ENCODE measurements around the gene PTTG1IP2.
"Not testable (repeated sequence)": the region's sequence is repeated elsewhere in the genome, so short reads cannot be mapped to it uniquely, and the experiment has no call there.

PTTG1IP2 gene

DNA sequence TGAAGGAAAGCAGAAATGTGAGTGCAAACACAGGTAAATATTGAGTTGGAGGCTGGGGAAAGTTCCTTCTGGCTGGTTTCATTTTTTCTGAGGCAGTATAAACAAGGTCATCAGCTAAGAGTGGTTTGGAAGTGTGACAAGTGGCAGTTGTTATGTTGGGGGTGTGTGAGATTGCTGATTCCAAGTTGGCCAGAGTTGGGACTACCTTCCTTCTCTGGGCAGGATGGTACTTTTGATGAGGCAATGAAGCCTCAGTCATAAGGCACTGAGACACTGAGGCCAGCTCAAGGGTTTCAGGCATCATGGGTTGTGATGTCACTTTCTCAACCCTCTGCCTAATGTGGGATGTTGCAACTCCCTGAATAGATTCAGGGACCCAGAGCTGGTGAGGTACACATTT, 8.2 kb upstream of the PTTG1IP2 start:
- H3K27me3 Mint-ChIP-seq = peaks cover 2% of the 10 kb centered on the region
- DNase-seq (no peak), ATAC-seq (peak; percentile 20)
- no peak overlapping the region for H3K27ac Mint-ChIP-seq
- H3K9me3 Mint-ChIP-seq = peaks cover 18% of the 10 kb centered on the region
- no peak overlapping the region for H3K4me3 Mint-ChIP-seq
- H3K4me1 Mint-ChIP-seq = peaks cover 9% of the 10 kb centered on the region
- peaks cover 11% of the 10 kb centered on the region for H3K36me3 Mint-ChIP-seq (ENCODE audit: low read depth)

DNA sequence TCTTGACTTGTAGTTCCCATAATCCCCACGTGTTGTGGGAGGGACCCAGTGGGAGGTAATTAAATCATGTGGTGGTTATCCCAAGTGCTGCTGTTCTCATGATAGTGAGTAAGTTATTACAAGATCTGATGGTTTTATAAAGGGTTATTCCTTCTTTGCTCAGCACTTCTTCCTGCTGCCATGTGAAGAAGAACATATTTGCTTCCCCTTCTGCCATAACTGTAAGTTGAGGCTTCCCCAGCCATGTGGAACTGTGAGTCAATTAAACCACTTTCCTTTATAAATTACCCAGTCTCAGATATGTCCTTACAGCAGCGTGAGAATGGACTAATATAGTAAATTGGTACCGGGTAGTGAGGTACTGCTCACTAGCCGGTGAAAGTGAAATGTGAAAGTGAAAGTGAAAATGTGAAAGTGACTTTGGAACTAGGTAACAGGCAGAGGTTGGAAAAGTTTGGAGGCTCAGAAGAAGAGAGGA, 6.2 kb upstream of the PTTG1IP2 start:
- H3K36me3 Mint-ChIP-seq (ENCODE audit: low read depth) = peaks cover 11% of the 10 kb centered on the region
- ATAC-seq, DNase-seq, H3K4me1 Mint-ChIP-seq, H3K27me3 Mint-ChIP-seq: not testable (repeated sequence)
- peak overlapping the region; percentile 44 for H3K4me3 Mint-ChIP-seq
- peaks cover 18% of the 10 kb centered on the region for H3K9me3 Mint-ChIP-seq
- peak overlapping the region; percentile 3 for H3K27ac Mint-ChIP-seq

DNA sequence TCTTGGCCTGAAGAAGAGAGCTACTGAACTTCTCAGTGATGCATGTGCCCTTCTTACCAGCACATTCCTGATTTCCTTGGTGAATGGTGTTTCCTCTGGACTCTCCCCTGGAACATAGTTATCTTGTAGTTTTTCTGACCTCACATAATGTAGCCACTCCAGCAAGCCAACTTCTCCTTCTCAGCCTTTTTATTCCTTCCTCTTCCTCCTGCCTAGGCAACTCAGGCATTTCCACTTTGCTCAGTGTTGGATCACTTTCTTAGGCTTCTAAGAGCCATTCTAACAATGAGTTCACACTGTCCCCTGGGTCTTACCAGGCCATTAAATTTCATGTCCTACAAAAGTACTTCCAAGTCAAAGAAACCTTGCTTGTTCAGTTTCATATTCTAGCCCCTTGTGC, 3.6 kb upstream of the PTTG1IP2 start:
- ATAC-seq (no peak), DNase-seq (no peak)
- Mint-ChIP-seq H3K9me3 (peaks cover 18% of the 10 kb centered on the region), H3K4me1 (peaks cover 9% of the 10 kb centered on the region), H3K27me3 (peaks cover 3% of the 10 kb centered on the region), H3K4me3 (no peak overlapping the region), H3K36me3 (ENCODE audit: low read depth) (peaks cover 11% of the 10 kb centered on the region), H3K27ac (no peak overlapping the region)

DNA sequence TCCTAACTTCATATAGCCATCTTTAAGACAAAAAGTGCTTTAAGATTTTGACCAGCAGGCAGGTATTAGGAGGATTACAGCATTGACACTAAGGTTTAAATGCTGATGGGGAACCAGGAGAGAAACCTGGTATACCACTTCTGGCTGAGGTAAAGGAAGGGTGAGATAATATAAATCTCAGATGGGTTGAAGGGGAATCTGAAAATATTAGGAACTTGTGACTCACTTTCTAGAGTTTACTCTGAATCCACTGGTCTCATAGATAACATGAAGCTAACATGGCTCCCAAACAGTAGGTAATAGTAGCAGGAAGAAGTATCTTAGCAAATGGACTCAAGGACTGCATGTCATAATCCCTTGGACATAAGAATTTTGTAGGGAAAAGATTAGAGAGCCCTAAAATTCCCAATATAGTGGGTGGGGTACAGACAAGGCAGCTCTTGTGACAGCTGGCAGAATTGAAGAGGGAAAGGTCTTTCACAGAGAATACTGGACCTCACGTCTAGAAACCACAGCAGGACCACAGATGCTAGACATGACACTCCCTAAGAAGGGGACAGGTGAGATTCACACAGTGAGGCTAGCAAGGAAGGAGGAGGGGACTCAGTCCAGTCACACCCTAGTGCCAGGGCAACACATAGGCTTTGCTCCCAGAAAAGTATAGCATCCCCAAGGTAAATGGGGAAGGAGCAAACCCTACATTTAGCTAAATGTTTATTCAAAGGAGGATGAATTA, 3.5 kb downstream of the PTTG1IP2 start:
- H3K4me1 Mint-ChIP-seq = no peaks in the 10 kb centered on the region
- no peaks in the 10 kb centered on the region for H3K9me3 Mint-ChIP-seq
- peak; percentile 66 for ATAC-seq
- DNase-seq = no peak
- no peak overlapping the region for H3K27ac Mint-ChIP-seq
- no peaks in the 10 kb centered on the region for H3K36me3 Mint-ChIP-seq (ENCODE audit: low read depth)
- H3K4me3 Mint-ChIP-seq = no peak overlapping the region
- H3K27me3 Mint-ChIP-seq = peaks cover 13% of the 10 kb centered on the region

- peaks cover 14% of the 10 kb centered on the region for H3K27me3 Mint-ChIP-seq
- no peaks in the 10 kb centered on the region for H3K9me3 Mint-ChIP-seq
- DNase-seq (no peak), ATAC-seq (no peak)
- H3K4me3 Mint-ChIP-seq = no peak overlapping the region
- H3K36me3 Mint-ChIP-seq (ENCODE audit: low read depth) = no peaks in the 10 kb centered on the region
- H3K4me1 Mint-ChIP-seq = no peaks in the 10 kb centered on the region
- H3K27ac Mint-ChIP-seq = no peak overlapping the region
Observed at GRCh38 chr7:90473814-90474213, 4.4 kb downstream of the PTTG1IP2 start.

DNA sequence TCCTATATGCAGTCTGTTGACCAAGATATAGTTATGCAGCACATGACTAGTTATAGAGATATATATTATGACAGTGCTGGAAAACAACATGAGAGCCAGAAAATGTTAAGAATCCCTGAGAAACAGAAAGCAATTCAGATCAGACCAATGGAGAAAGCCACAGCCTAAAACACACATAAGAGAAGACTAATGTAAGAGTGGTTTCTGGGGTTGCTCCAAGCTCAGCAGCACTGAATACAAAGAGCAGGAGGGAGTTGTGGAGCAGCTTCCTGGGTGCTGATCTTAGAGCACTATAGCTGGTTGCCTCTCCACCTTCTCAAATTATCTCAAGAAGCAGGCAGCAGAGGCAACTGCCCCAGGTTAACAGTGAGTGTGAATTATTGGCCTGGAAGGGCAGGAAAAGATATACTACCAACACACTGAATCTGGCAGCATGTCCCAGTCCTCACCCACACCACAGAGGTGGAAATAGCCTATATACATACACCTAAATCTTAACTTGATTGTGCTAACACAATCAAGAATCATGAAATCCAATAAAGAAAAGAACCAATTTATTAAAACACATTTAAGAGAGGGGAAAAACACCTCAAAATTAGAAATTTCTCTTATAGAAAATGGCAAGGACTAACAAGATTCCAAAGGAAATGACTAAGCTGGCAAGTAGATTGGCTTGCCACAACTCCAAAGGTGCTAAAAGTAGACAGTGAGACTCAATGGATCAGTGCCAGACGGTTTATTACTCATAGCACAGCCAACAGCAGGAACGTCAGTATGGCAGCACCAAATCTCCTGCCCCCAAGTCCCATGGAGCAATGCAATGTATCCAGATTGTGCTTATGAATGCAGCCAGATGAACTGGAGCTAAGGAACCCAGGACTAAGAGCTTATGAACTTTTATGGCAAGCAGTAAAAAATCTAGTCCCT, 5.1 kb downstream of the PTTG1IP2 start:
- DNase-seq = no peak
- ATAC-seq = no peak

GRCh38 chr7:90483251-90483650, 13.8 kb downstream of the PTTG1IP2 start:
- DNase-seq (no peak), ATAC-seq (no peak)
- H3K9me3 Mint-ChIP-seq = no peaks in the 10 kb centered on the region
- no peaks in the 10 kb centered on the region for H3K4me1 Mint-ChIP-seq
- H3K36me3 Mint-ChIP-seq (ENCODE audit: low read depth) = no peaks in the 10 kb centered on the region
- H3K27ac Mint-ChIP-seq = no peak overlapping the region
- H3K27me3 Mint-ChIP-seq = peaks cover 4% of the 10 kb centered on the region
- H3K4me3 Mint-ChIP-seq = no peak overlapping the region

More for the DNA sequence above, 5.1 kb downstream of the PTTG1IP2 start:
- Mint-ChIP-seq H3K36me3 (ENCODE audit: low read depth) (no peaks in the 10 kb centered on the region), H3K4me1 (no peaks in the 10 kb centered on the region), H3K27ac (no peak overlapping the region), H3K9me3 (no peaks in the 10 kb centered on the region), H3K27me3 (peaks cover 12% of the 10 kb centered on the region), H3K4me3 (no peak overlapping the region)

- ATAC-seq (no peak), DNase-seq (no peak)
- Mint-ChIP-seq H3K27ac (no peak overlapping the region), H3K9me3 (no peaks in the 10 kb centered on the region), H3K36me3 (ENCODE audit: low read depth) (no peaks in the 10 kb centered on the region), H3K27me3 (peaks cover 5% of the 10 kb centered on the region), H3K4me1 (no peaks in the 10 kb centered on the region), H3K4me3 (no peak overlapping the region)
Observed at GRCh38 chr7:90484706-90485105, 15.3 kb downstream of the PTTG1IP2 start.

GRCh38 chr7:90485734-90486316, 16.4 kb downstream of the PTTG1IP2 start:
- H3K27me3 Mint-ChIP-seq = peaks cover 5% of the 10 kb centered on the region

GRCh38 chr7:90487808-90488207, 18.4 kb downstream of the PTTG1IP2 start:
- DNase-seq = no peak
- H3K36me3 Mint-ChIP-seq (ENCODE audit: low read depth) = no peaks in the 10 kb centered on the region
- no peaks in the 10 kb centered on the region for H3K4me1 Mint-ChIP-seq

More at GRCh38 chr7:90485734-90486316, 16.4 kb downstream of the PTTG1IP2 start:
- Mint-ChIP-seq H3K9me3 (no peaks in the 10 kb centered on the region), H3K27ac (no peak overlapping the region), H3K36me3 (ENCODE audit: low read depth) (no peaks in the 10 kb centered on the region), H3K4me1 (no peaks in the 10 kb centered on the region), H3K4me3 (no peak overlapping the region)
- no peak for DNase-seq
- ATAC-seq = no peak

GRCh38 chr7:90488220-90488619, 18.8 kb downstream of the PTTG1IP2 start:
- no peak overlapping the region for H3K27ac Mint-ChIP-seq

More at GRCh38 chr7:90487808-90488207, 18.4 kb downstream of the PTTG1IP2 start:
- no peaks in the 10 kb centered on the region for H3K9me3 Mint-ChIP-seq
- no peak overlapping the region for H3K4me3 Mint-ChIP-seq
- no peak for ATAC-seq
- H3K27ac Mint-ChIP-seq = no peak overlapping the region
- H3K27me3 Mint-ChIP-seq = peaks cover 5% of the 10 kb centered on the region

GRCh38 chr7:90492250-90492649, 22.8 kb downstream of the PTTG1IP2 start:
- no peaks in the 10 kb centered on the region for H3K36me3 Mint-ChIP-seq (ENCODE audit: low read depth)
- no peak for ATAC-seq

More at GRCh38 chr7:90488220-90488619, 18.8 kb downstream of the PTTG1IP2 start:
- no peaks in the 10 kb centered on the region for H3K36me3 Mint-ChIP-seq (ENCODE audit: low read depth)
- peaks cover 5% of the 10 kb centered on the region for H3K27me3 Mint-ChIP-seq
- H3K4me1 Mint-ChIP-seq = no peaks in the 10 kb centered on the region
- no peak for DNase-seq
- no peak overlapping the region for H3K4me3 Mint-ChIP-seq
- no peak for ATAC-seq
- no peaks in the 10 kb centered on the region for H3K9me3 Mint-ChIP-seq

DNA sequence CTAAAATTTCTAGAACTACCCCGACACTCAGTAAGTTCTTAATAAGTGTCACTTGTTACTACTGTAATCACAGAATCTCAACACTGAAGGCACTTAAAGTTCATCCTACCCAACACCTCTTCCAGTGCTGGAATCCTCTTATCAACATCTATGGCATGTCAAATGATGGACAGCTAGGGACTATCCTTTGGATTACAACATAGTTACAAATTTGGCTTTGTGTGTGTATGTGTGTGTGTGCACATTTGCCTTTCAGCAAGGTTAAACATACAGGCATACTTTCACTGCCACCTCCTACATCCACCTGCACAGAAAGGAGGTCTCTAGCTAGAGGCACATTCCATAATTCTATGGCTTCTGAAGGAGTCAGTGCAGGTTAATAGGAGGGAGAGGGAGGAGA, 25.8 kb downstream of the PTTG1IP2 start:
- H3K4me3 Mint-ChIP-seq = no peak overlapping the region
- H3K27ac Mint-ChIP-seq = no peak overlapping the region
- H3K36me3 Mint-ChIP-seq (ENCODE audit: low read depth) = no peaks in the 10 kb centered on the region
- peaks cover 2% of the 10 kb centered on the region for H3K27me3 Mint-ChIP-seq
- no peaks in the 10 kb centered on the region for H3K9me3 Mint-ChIP-seq
- no peak for ATAC-seq
- DNase-seq = no peak
- H3K4me1 Mint-ChIP-seq = no peaks in the 10 kb centered on the region

More at GRCh38 chr7:90492250-90492649, 22.8 kb downstream of the PTTG1IP2 start:
- no peak for DNase-seq
- Mint-ChIP-seq H3K27me3 (peaks cover 2% of the 10 kb centered on the region), H3K4me3 (no peak overlapping the region), H3K4me1 (no peaks in the 10 kb centered on the region), H3K27ac (no peak overlapping the region), H3K9me3 (no peaks in the 10 kb centered on the region)

DNA sequence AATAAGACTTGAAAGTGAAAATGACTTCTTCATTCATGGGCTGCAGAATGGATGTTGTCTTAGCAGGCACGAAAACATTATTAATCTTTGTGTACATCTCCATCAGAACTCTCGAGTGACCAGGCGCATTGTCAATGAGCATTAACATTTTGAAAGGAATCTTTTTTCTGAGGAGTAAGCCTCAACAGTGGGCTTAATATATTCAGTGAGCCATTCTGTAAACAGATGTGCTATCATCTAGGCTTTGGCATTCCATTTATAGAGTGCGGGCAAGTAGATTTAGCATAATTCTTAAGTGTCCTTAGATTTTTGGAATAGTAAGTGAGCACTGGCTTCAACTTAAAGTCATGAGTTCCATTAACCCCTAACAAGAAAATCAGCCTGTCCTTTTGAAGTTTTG, 33.1 kb downstream of the PTTG1IP2 start:
- H3K36me3 Mint-ChIP-seq (ENCODE audit: low read depth) = no peaks in the 10 kb centered on the region
- H3K4me1 Mint-ChIP-seq = no peaks in the 10 kb centered on the region

More for the DNA sequence above, 33.1 kb downstream of the PTTG1IP2 start:
- DNase-seq (no peak), ATAC-seq (no peak)
- no peak overlapping the region for H3K4me3 Mint-ChIP-seq
- H3K27ac Mint-ChIP-seq = no peak overlapping the region
- peaks cover 5% of the 10 kb centered on the region for H3K27me3 Mint-ChIP-seq
- H3K9me3 Mint-ChIP-seq = no peaks in the 10 kb centered on the region
